Aorta (tissue), 5 donors: ENCODE measurements around the gene HMOX2. TPM values are rescaled to one million over a fixed set of nuclear protein-coding genes. Genes with fewer than 3 reads are reported as not detected.

Experiments used
- ATAC-seq: fragments of 200-7000 bp; cut with Tn5 transposase; one replicate; pipeline ENCODE4 v1.9.1; 2022; ENCODE audit warnings: moderate library complexity; ENCODE audit not compliant: low FRiP score
- DNase-seq, 2 donors: peaks; one replicate each; pipeline ENCODE4 v3.0.0-alpha.2; 2020
- H3K27ac ChIP-seq, 2 donors: one replicate each; pipeline ENCODE4 v1.5.1; 2013; ENCODE audit warnings: low read length in 2 of 2, mild to moderate bottlenecking in 2 of 2, moderate library complexity in 2 of 2, control low read depth in 1 of 2, inconsistent platforms in 1 of 2, low read depth in 1 of 2
- H3K27me3 ChIP-seq, 2 donors: one replicate each; pipeline ENCODE4 v1.6.1; 2013; ENCODE audit warnings: control low read depth in 1 of 2, low read length in 1 of 2, mild to moderate bottlenecking in 1 of 2, moderate library complexity in 1 of 2; ENCODE audit not compliant: insufficient read depth in 2 of 2, control insufficient read depth in 1 of 2
- H3K36me3 ChIP-seq, 2 donors: one replicate each; pipeline ENCODE4 v1.6.1; 2013; ENCODE audit warnings: control low read depth in 1 of 2, low read length in 1 of 2, mild to moderate bottlenecking in 1 of 2; ENCODE audit not compliant: insufficient read depth in 2 of 2, control insufficient read depth in 1 of 2
- H3K4me1 ChIP-seq, 2 donors: one replicate each; pipeline ENCODE4 v1.6.1; 2013; ENCODE audit warnings: low read length in 2 of 2, control low read depth in 1 of 2, mild to moderate bottlenecking in 1 of 2, moderate library complexity in 1 of 2; ENCODE audit not compliant: insufficient read depth in 2 of 2, control insufficient read depth in 1 of 2
- H3K4me3 ChIP-seq, 2 donors: one replicate each; pipeline ENCODE4 v1.5.1; 2013; ENCODE audit warnings: low read length in 2 of 2, control low read depth in 1 of 2, mild to moderate bottlenecking in 1 of 2
- H3K9me3 ChIP-seq: one replicate; pipeline ENCODE4 v1.6.1; 2013; ENCODE audit warnings: mild to moderate bottlenecking, low read length; ENCODE audit not compliant: control insufficient read depth
- WGBS, 2 donors: extraction: QIAGEN DNeasy Blood & Tissue Kit; methylation state at CpG; one replicate each; pipeline ENCODE4 v1.1.7; 2013; 5-methylcytosine and 5-hydroxymethylcytosine counted together
- intact Hi-C, 2 donors: fragments of 100-400 bp; cut with DNase I; formaldehyde crosslinking; loops; one replicate each; pipeline versions ENCODE4 v1.14.2 to v1.15.0; 2022
- polyA plus RNA-seq, 2 donors: library from polyadenylated mRNA; stranded (reverse); fragments of 200-250 nt; gene quantifications; one replicate each; pipeline ENCODE4 v1.2.3, GENCODE V29; 2013
- total RNA-seq, 2 donors: library from RNA; stranded (reverse); fragmentation: NEBNext Ultra II Directional; extraction: Animal tissue kit (Norgen Biotek cat#: 25700); gene quantifications; one replicate each; pipeline ENCODE4 v1.2.1, GENCODE V29; 2021
- donor health status: healthy with polysubstance abuse.
- donor health status: Bipolar disorder and iron deficiency.
- donor health status: DM: no; HTN: no; CAD: no.
- donor health status: DM: no; HTN: no; CAD: no.
- donor health status: DM: yes; HTN: yes; CAD: no.

Gene HMOX2
- total and polyA plus RNA-seq, 4 donors = 24.3 to 33.6 (median 26.8) TPM

GRCh38 chr16:4472880-4473279 is 3.3 kb upstream of the HMOX2 start:
- Histone ChIP-seq H3K4me1 (no peaks in the 10 kb centered on the region), H3K36me3 (no peaks in the 10 kb centered on the region), H3K9me3 (no peaks in the 10 kb centered on the region), H3K27me3 (no peaks in the 10 kb centered on the region), H3K4me3 (no peak overlapping the region), H3K27ac (no peak overlapping the region)
- intact Hi-C loops = no loop called here
- ATAC-seq (no peak), DNase-seq (no peak)
- WGBS, 2 donors = 64 to 70% methylated on average over 4 of the region's 4 CpGs

GRCh38 chr16:4474192-4474961 is 1.8 kb upstream of the HMOX2 start, which contains the start of gene NMRAL1:
NMRAL1 (minus strand) TSS chr16:4474625; CDS start chr16:4474132, 493 bp downstream.
- Histone ChIP-seq H3K27me3 (no peaks in the 10 kb centered on the region), H3K36me3 (no peaks in the 10 kb centered on the region), H3K27ac (peak within 1 kb of the TSS in 1 of 2 donors; percentile 45), H3K4me3 (peak within 1 kb of the TSS; percentile 52 to 72), H3K4me1 (no peaks in the 10 kb centered on the region), H3K9me3 (no peaks in the 10 kb centered on the region)
- ATAC-seq (peak; percentile 86), DNase-seq (peak; percentile 93 to 96)
- intact Hi-C loops = no loop called here
- 2% methylated on average over 45 to 60 of the region's 60 CpGs for WGBS, 2 donors

GRCh38 chr16:4477966-4478365 is 1.8 kb downstream of the HMOX2 start:
- no peak for ATAC-seq
- intact Hi-C loops = loop anchor here in 1 of 2 donors (5.0 kb wide), 1 partner anchor 59 kb away; the partner anchor contains the start of gene CDIP1
- no peaks in the 10 kb centered on the region for H3K4me1 ChIP-seq
- H3K27me3 ChIP-seq = no peaks in the 10 kb centered on the region
- no peak overlapping the region for H3K4me3 ChIP-seq
- peaks cover 0 to 2% of the 10 kb centered on the region in 2 donors for H3K36me3 ChIP-seq
- DNase-seq = no peak
- no peak overlapping the region for H3K27ac ChIP-seq
- 33 to 40% methylated on average over 2 of the region's 2 CpGs for WGBS, 2 donors
- H3K9me3 ChIP-seq = no peaks in the 10 kb centered on the region

- no peaks in the 10 kb centered on the region for H3K4me1 ChIP-seq
- intact Hi-C loops = no loop called here
- no peak overlapping the region for H3K27ac ChIP-seq
- H3K36me3 ChIP-seq = peaks cover 0 to 2% of the 10 kb centered on the region in 2 donors
- ATAC-seq (no peak), DNase-seq (no peak)
- H3K9me3 ChIP-seq = no peaks in the 10 kb centered on the region
- 73 to 79% methylated on average over 2 of the region's 2 CpGs for WGBS, 2 donors
- no peak overlapping the region for H3K4me3 ChIP-seq
- H3K27me3 ChIP-seq = no peaks in the 10 kb centered on the region
Observed at GRCh38 chr16:4481526-4481925, 5.3 kb downstream of the HMOX2 start.

- Histone ChIP-seq H3K27ac (no peak overlapping the region), H3K4me1 (no peaks in the 10 kb centered on the region), H3K9me3 (no peaks in the 10 kb centered on the region), H3K27me3 (no peaks in the 10 kb centered on the region), H3K36me3 (peaks cover 0 to 2% of the 10 kb centered on the region in 2 donors), H3K4me3 (no peak overlapping the region)
- DNase-seq = no peak
- WGBS, 2 donors = 73 to 92% methylated on average over 1 of the region's 1 CpG
- intact Hi-C loops = no loop called here
- ATAC-seq = no peak
Observed at GRCh38 chr16:4481963-4482362, 5.8 kb downstream of the HMOX2 start.

- Histone ChIP-seq H3K4me1 (no peaks in the 10 kb centered on the region), H3K36me3 (peaks cover 0 to 2% of the 10 kb centered on the region in 2 donors), H3K27ac (no peak overlapping the region), H3K9me3 (no peaks in the 10 kb centered on the region), H3K27me3 (no peaks in the 10 kb centered on the region), H3K4me3 (no peak overlapping the region)
- DNase-seq = no peak
- intact Hi-C loops = no loop called here
- ATAC-seq = no peak
- WGBS, 2 donors = 93 to 94% methylated on average over 3 of the region's 3 CpGs
Observed at GRCh38 chr16:4486126-4486893, 10.1 kb downstream of the HMOX2 start.

- ATAC-seq = no peak
- 64 to 69% methylated on average over 5 of the region's 5 CpGs for WGBS, 2 donors
- Histone ChIP-seq H3K4me1 (no peaks in the 10 kb centered on the region), H3K36me3 (no peaks in the 10 kb centered on the region), H3K27ac (no peak overlapping the region), H3K4me3 (no peak overlapping the region), H3K27me3 (no peaks in the 10 kb centered on the region), H3K9me3 (no peaks in the 10 kb centered on the region)
- intact Hi-C loops = no loop called here
- no peak for DNase-seq
Observed at GRCh38 chr16:4487955-4488498, 11.8 kb downstream of the HMOX2 start.

- Histone ChIP-seq H3K36me3 (no peaks in the 10 kb centered on the region), H3K4me1 (no peaks in the 10 kb centered on the region), H3K27me3 (no peaks in the 10 kb centered on the region), H3K4me3 (no peak overlapping the region), H3K27ac (no peak overlapping the region), H3K9me3 (no peaks in the 10 kb centered on the region)
- intact Hi-C loops = no loop called here
- no peak for DNase-seq
- ATAC-seq = no peak
- 83 to 88% methylated on average over 1 of the region's 1 CpG for WGBS, 2 donors
Observed at GRCh38 chr16:4488499-4488967, 12.3 kb downstream of the HMOX2 start.
